IMR-90 (cell line): Measurements from ENCODE around the gene CHRNA1. TPM values are rescaled to one million over a fixed set of nuclear protein-coding genes. Genes with fewer than 3 reads are reported as not detected.

Source experiments
- ATAC-seq: fragments of 200-7000 bp; cut with Tn5 transposase; 2 replicates; pipeline ENCODE4 v1.9.1; 2020; ENCODE audit warnings: low read depth, mild to moderate bottlenecking, moderate library complexity
- BruUV-seq: library from RNA; stranded (reverse); fragments of 400-500 nt; replicated peaks from 2 replicates; lab custom pipeline; 2021; lab: Mats Ljungman, UMichigan
- CTCF ChIA-PET: fragments of 300-600 bp; formaldehyde crosslinking; extraction: SDS; loops from one replicate; lab custom pipeline; 2021; ENCODE audit warnings: antibody characterized with exemption; lab: Yijun Ruan, JAX
- POLR2A ChIA-PET: fragments of 300-600 bp; sonication (Branson Sonifier 250); formaldehyde crosslinking; loops from one replicate; lab custom pipeline; 2022; ENCODE audit warnings: antibody characterized with exemption; ENCODE audit not compliant: unreplicated experiment; lab: Charles Lee
- DNase-seq: peaks from one replicate; pipeline ENCODE4 v3.0.0; 2013
- H2AFZ ChIP-seq: replicated peaks from 2 replicates; pipeline ENCODE3; 2013; ENCODE audit warnings: low read length, mild to moderate bottlenecking; ENCODE audit not compliant: poor library complexity
- H2AK5ac ChIP-seq: 2 replicates; pipeline ENCODE4 v1.6.1; 2013; ENCODE audit warnings: low read depth, low read length, inconsistent platforms
- H2AK9ac ChIP-seq: replicated peaks from 2 replicates; pipeline ENCODE3; 2013; ENCODE audit warnings: mild to moderate bottlenecking, low read depth, low read length, moderate library complexity; ENCODE audit not compliant: poor library complexity
- H2BK120ac ChIP-seq: 2 replicates; pipeline ENCODE4 v1.6.1; 2013; ENCODE audit warnings: low read depth, low read length, inconsistent platforms
- H2BK15ac ChIP-seq: 3 replicates; pipeline ENCODE4 v1.6.1; 2013; ENCODE audit warnings: low read depth, low read length, inconsistent platforms
- H2BK20ac ChIP-seq: 2 replicates; pipeline ENCODE4 v1.6.1; 2013; ENCODE audit warnings: low read depth, mild to moderate bottlenecking, inconsistent platforms, low read length, moderate library complexity
- H2BK5ac ChIP-seq: 2 replicates; pipeline ENCODE4 v1.6.1; 2013; ENCODE audit warnings: mild to moderate bottlenecking, low read depth, low read length, inconsistent platforms; ENCODE audit not compliant: poor library complexity, severe bottlenecking
- H3K14ac ChIP-seq: replicated peaks from 2 replicates; pipeline ENCODE4 v1.6.1; 2013; ENCODE audit warnings: low read depth, low read length, inconsistent platforms
- H3K18ac ChIP-seq: 2 replicates; pipeline ENCODE4 v1.6.1; 2013; ENCODE audit warnings: low read depth, low read length, control low read depth
- H3K23ac ChIP-seq: 2 replicates; pipeline ENCODE4 v1.6.1; 2013; ENCODE audit warnings: low read depth, low read length, inconsistent platforms
- H3K27ac ChIP-seq: 2 replicates; pipeline ENCODE4 v1.5.1; 2013; ENCODE audit warnings: mild to moderate bottlenecking, control low read depth, low read length; ENCODE audit not compliant: insufficient read depth
- H3K27me3 ChIP-seq: 2 replicates; pipeline ENCODE4 v1.6.1; 2013; ENCODE audit warnings: low read length; ENCODE audit not compliant: control insufficient read depth, insufficient read depth
- H3K36me3 ChIP-seq: 2 replicates; pipeline ENCODE4 v1.6.1; 2013; ENCODE audit warnings: low read length, mixed read lengths; ENCODE audit not compliant: control insufficient read depth, insufficient read depth
- H3K4ac ChIP-seq: 2 replicates; pipeline ENCODE4 v1.6.1; 2013; ENCODE audit warnings: low read depth, low read length, inconsistent platforms
- H3K4me1 ChIP-seq: 2 replicates; pipeline ENCODE4 v1.6.1; 2013; ENCODE audit warnings: low read length, mixed read lengths; ENCODE audit not compliant: control insufficient read depth, insufficient read depth
- H3K4me2 ChIP-seq: 2 replicates; pipeline ENCODE4 v1.6.1; 2013; ENCODE audit warnings: low read depth, mild to moderate bottlenecking, control low read depth, low read length, moderate library complexity
- H3K4me3 ChIP-seq: 2 replicates; pipeline ENCODE4 v1.5.1; 2013; ENCODE audit warnings: low read depth, mild to moderate bottlenecking, control low read depth, low read length, moderate library complexity; ENCODE audit not compliant: insufficient read depth
- H3K56ac ChIP-seq: 2 replicates; pipeline ENCODE4 v1.6.1; 2013; ENCODE audit warnings: low read length, inconsistent platforms; ENCODE audit not compliant: insufficient read depth; ENCODE audit errors: extremely low read depth
- H3K79me1 ChIP-seq, 2 experiments: 2 replicates each; pipeline ENCODE4 v1.6.1; 2013; ENCODE audit warnings: low read length in 2 of 2, inconsistent platforms in 1 of 2, low read depth in 1 of 2
- H3K9ac ChIP-seq: 2 replicates; pipeline ENCODE4 v1.6.1; 2013; ENCODE audit warnings: low read depth, low read length, control low read depth
- H3K9me1 ChIP-seq: 2 replicates; pipeline ENCODE4 v1.6.1; 2013; ENCODE audit warnings: low read length, inconsistent platforms; ENCODE audit not compliant: insufficient read depth
- H3K9me3 ChIP-seq: 2 replicates; pipeline ENCODE4 v1.6.1; 2013; ENCODE audit warnings: low read length; ENCODE audit not compliant: control insufficient read depth, insufficient read depth
- H4K20me1 ChIP-seq: 2 replicates; pipeline ENCODE4 v1.6.1; 2013; ENCODE audit warnings: low read length, inconsistent platforms; ENCODE audit not compliant: insufficient read depth
- H4K5ac ChIP-seq: 2 replicates; pipeline ENCODE4 v1.6.1; 2013; ENCODE audit warnings: mild to moderate bottlenecking, low read depth, low read length, control low read depth
- H4K8ac ChIP-seq, 2 experiments: 2 replicates each; pipeline ENCODE4 v1.6.1; 2013; ENCODE audit warnings: low read depth in 2 of 2, low read length in 2 of 2, control low read depth in 1 of 2, inconsistent platforms in 1 of 2
- H4K91ac ChIP-seq: 2 replicates; pipeline ENCODE4 v1.6.1; 2013; ENCODE audit warnings: low read depth, low read length, inconsistent platforms; ENCODE audit not compliant: insufficient read depth
- BHLHE40 ChIP-seq: fragments of 150-350 bp; IDR thresholded peaks from 2 replicates; pipeline ENCODE4 v1.6.1; 2016; ENCODE audit warnings: mild to moderate bottlenecking, low read depth, low read length
- CEBPB ChIP-seq: IDR thresholded peaks from 2 replicates; pipeline ENCODE4 v1.6.1; 2012; ENCODE audit warnings: low read depth, low read length, improper control_type of control experiment
- CHD1 ChIP-seq: IDR thresholded peaks from 2 replicates; pipeline ENCODE4 v1.6.1; 2012; ENCODE audit warnings: low read depth, low read length, improper control_type of control experiment
- CTCF ChIP-seq: conservative IDR thresholded peaks from 2 replicates; pipeline ENCODE4 v1.5.1; 2012; ENCODE audit warnings: mild to moderate bottlenecking, low read depth, low read length, improper control_type of control experiment
- FOS ChIP-seq: fragments of 150-350 bp; IDR thresholded peaks from 2 replicates; pipeline ENCODE4 v1.6.1; 2016; ENCODE audit warnings: low read depth, low read length
- MAFK ChIP-seq: IDR thresholded peaks from 2 replicates; pipeline ENCODE4 v1.6.1; 2012; ENCODE audit warnings: low read depth, low read length, improper control_type of control experiment
- MAZ ChIP-seq: IDR thresholded peaks from 2 replicates; pipeline ENCODE4 v1.6.1; 2012; ENCODE audit warnings: low read depth, mild to moderate bottlenecking, low read length, improper control_type of control experiment, moderate library complexity, borderline replicate concordance
- MXI1 ChIP-seq: IDR thresholded peaks from 2 replicates; pipeline ENCODE4 v1.6.1; 2012; ENCODE audit warnings: low read depth, mild to moderate bottlenecking, low read length, moderate library complexity, borderline replicate concordance
- NFE2L2 ChIP-seq: fragments of 150-350 bp; IDR thresholded peaks from 2 replicates; pipeline ENCODE4 v1.6.1; 2016; ENCODE audit warnings: low read depth, mild to moderate bottlenecking, low read length
- POLR2A ChIP-seq: IDR thresholded peaks from 2 replicates; pipeline ENCODE4 v1.6.1; 2012; ENCODE audit warnings: mild to moderate bottlenecking, low read depth, low read length
- RAD21 ChIP-seq: IDR thresholded peaks from 2 replicates; pipeline ENCODE4 v1.6.1; 2012; ENCODE audit warnings: low read length, improper control_type of control experiment
- RCOR1 ChIP-seq: IDR thresholded peaks from 2 replicates; pipeline ENCODE4 v1.6.1; 2012; ENCODE audit warnings: mild to moderate bottlenecking, low read length, improper control_type of control experiment; ENCODE audit not compliant: insufficient replicate concordance
- RFX5 ChIP-seq: IDR thresholded peaks from 2 replicates; pipeline ENCODE4 v1.8.0; 2012; ENCODE audit warnings: low read depth, mild to moderate bottlenecking, low read length, moderate library complexity
- WGBS, 2 experiments: methylation state at CpG; one replicate each; pipeline versions ENCODE4 v1.1.5 to v1.1.7; 2013; ENCODE audit warnings: missing lambda C conversion rate in 2 of 2; ENCODE audit not compliant: insufficient read length in 1 of 2; ENCODE audit errors: extremely low coverage in 2 of 2; 5-methylcytosine and 5-hydroxymethylcytosine counted together
- dilution Hi-C: fragments of 300-500 bp; cut with HindIII; formaldehyde crosslinking; loops from one replicate; pipeline ENCODE4 v1.14.3; 2018; ENCODE audit warnings: low sequenced_read_pairs; ENCODE audit not compliant: unreplicated experiment
- in situ Hi-C: fragments of 300-500 bp; cut with MboI; formaldehyde crosslinking; loops from 3 replicates; pipeline ENCODE4 v1.14.3; 2019; ENCODE audit warnings: low sequenced_read_pairs, inconsistent platforms, mixed read lengths
- intact Hi-C: fragments of 100-400 bp; cut with micrococcal nuclease; formaldehyde crosslinking; loops from 2 replicates; pipeline ENCODE4 v1.10.0; 2022
- polyA plus RNA-seq, 3 experiments: library from polyadenylated mRNA; depleted of rRNA; stranded (reverse); fragments of >200 nt; gene quantifications; 2 replicates each; pipeline ENCODE4 v1.2.3, GENCODE V29; 2012; ENCODE audit warnings: low replicate concordance in 1 of 3
- total RNA-seq: library from RNA; depleted of rRNA; stranded (reverse); fragments of >200 nt; gene quantifications from 2 replicates; pipeline ENCODE4 v1.2.3, GENCODE V29; 2012
- TF ChIP-seq, protein P1 (sequence below): fragments of 150-350 bp; IDR thresholded peaks from 2 replicates; pipeline ENCODE4 v1.6.1; 2016; ENCODE audit warnings: low read depth, mild to moderate bottlenecking, low read length, moderate library complexity, borderline replicate concordance
- TF ChIP-seq, protein P2 (sequence below): fragments of 150-350 bp; IDR thresholded peaks from 2 replicates; pipeline ENCODE4 v1.6.1; 2017; ENCODE audit warnings: mild to moderate bottlenecking, antibody characterized with exemption, low read length, low read depth

CHRNA1 gene
- total and polyA plus RNA-seq, 2 of the 4 experiments (the other 2 are of a cell fraction): 0.75 to 0.90 TPM

DNA sequence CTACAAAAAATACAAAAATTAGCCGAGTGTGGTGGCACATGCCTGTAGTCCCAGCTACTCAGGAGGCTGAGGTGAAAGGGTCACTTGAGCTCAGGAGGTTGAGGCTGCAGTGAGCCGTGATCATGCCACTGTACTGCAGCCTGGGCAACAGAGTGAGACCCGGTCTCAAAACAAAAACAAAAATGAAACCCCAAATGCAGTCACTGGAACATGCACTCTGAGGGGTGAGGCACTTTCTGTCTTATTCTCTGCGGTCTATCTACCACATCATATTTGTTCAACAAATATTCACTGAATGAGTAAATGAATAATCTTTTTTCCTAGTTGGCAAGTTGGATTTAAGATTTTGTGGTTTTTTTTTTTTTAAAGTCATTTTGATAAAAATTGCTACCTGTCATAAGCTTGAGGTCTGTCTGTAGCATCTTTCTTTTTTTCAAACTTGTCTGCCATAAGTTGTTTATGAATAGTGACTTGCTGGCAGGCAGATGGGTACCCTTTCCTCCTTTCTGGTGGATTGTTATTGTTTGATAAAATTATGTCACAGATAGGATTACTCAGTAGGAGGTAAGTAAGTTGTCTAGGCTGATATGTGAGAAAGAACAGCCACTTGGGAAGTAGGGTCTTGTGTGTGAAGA is 11.8 kb downstream of the CHRNA1 start:
- Histone ChIP-seq H3K36me3 (no peaks in the 10 kb centered on the region), H2AK5ac (0 out of 2 replicates have a peak overlapping the region, but pooled peaks have one; percentile 21), H4K20me1 (no peaks in the 10 kb centered on the region), H3K4me3 (no peak overlapping the region), H3K27ac (no peak overlapping the region), H2AFZ (no peak overlapping the region), H2BK120ac (no peak overlapping the region), H3K9ac (no peak overlapping the region), H4K8ac (no peak overlapping the region), H2AK9ac (no peak overlapping the region), H3K27me3 (no peaks in the 10 kb centered on the region; the same call in 1 of the 2 replicates), H3K9me1 (peaks cover 9% of the 10 kb centered on the region; the same call in 1 of the 2 replicates), H3K4ac (no peak overlapping the region), H2BK15ac (0 out of 3 replicates have a peak overlapping the region, but pooled peaks have one; percentile 74), H3K79me1 (no peaks in the 10 kb centered on the region), H3K56ac (no peak overlapping the region), H3K23ac (no peak overlapping the region), H3K4me1 (no peaks in the 10 kb centered on the region; the same call in 1 of the 2 replicates), H2BK5ac (no peak overlapping the region), H4K91ac (no peak overlapping the region), H4K5ac (no peak overlapping the region), H3K9me3 (no peaks in the 10 kb centered on the region), H3K14ac (no peak overlapping the region), H2BK20ac (no peak overlapping the region), H3K18ac (no peak overlapping the region), H3K4me2 (no peak overlapping the region)
- in situ Hi-C loops: no loop called here
- BruUV-seq: no TSS peak
- dilution Hi-C loops: loop anchor here (25.0 kb wide), 1 partner anchor 235 kb away; no protein-coding TSS in a partner anchor
- intact Hi-C loops: no loop called here
- ATAC-seq (no peak), DNase-seq (no peak)
- CTCF ChIA-PET: interaction anchor here (0.7 kb wide), 2 partner anchors 136 to 499 kb away, joined by 3 read pairs; no protein-coding TSS in a partner anchor
- WGBS, 2 experiments: no CpG with 5 or more reads among the region's 4 CpGs
- POLR2A ChIA-PET: no interaction called here
- TF ChIP-seq RFX5 (no peak), RCOR1 (no peak), BHLHE40 (no peak), CEBPB (no peak), RAD21 (no peak), MAZ (no peak), CHD1 (no peak), MAFK (no peak), POLR2A (no peak), CTCF (no peak), MXI1 (no peak), FOS (no peak), NFE2L2 (no peak)
- TF ChIP-seq, protein P1, sequence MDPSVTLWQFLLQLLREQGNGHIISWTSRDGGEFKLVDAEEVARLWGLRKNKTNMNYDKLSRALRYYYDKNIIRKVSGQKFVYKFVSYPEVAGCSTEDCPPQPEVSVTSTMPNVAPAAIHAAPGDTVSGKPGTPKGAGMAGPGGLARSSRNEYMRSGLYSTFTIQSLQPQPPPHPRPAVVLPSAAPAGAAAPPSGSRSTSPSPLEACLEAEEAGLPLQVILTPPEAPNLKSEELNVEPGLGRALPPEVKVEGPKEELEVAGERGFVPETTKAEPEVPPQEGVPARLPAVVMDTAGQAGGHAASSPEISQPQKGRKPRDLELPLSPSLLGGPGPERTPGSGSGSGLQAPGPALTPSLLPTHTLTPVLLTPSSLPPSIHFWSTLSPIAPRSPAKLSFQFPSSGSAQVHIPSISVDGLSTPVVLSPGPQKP: no peak
- TF ChIP-seq, protein P2, sequence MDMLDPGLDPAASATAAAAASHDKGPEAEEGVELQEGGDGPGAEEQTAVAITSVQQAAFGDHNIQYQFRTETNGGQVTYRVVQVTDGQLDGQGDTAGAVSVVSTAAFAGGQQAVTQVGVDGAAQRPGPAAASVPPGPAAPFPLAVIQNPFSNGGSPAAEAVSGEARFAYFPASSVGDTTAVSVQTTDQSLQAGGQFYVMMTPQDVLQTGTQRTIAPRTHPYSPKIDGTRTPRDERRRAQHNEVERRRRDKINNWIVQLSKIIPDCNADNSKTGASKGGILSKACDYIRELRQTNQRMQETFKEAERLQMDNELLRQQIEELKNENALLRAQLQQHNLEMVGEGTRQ: no peak
